Esophagus mucosa (tissue), 1 donor: ENCODE measurements around the gene LDAH. TPM values are rescaled to one million over a fixed set of nuclear protein-coding genes. Genes with fewer than 3 reads are reported as not detected.
"Not testable (repeated sequence)": the region's sequence is repeated elsewhere in the genome, so short reads cannot be mapped to it uniquely, and the experiment has no call there.

Source experiments
- ATAC-seq: fragments of 200-7000 bp; cut with Tn5 transposase; one replicate; pipeline ENCODE4 v1.9.1; 2020
- total RNA-seq: library from RNA; stranded (reverse); gene quantifications from one replicate; pipeline ENCODE4 v1.2.4, GENCODE V29; 2023
- donor health status: DM: yes; HTN: yes; CAD: no.

Gene LDAH
- total RNA-seq, 1 donor from 2014 or later = 10.8 TPM

- no peak for ATAC-seq
These were observed 105.3 kb downstream of the LDAH start for GRCh38 chr2:20717641-20718040.

DNA sequence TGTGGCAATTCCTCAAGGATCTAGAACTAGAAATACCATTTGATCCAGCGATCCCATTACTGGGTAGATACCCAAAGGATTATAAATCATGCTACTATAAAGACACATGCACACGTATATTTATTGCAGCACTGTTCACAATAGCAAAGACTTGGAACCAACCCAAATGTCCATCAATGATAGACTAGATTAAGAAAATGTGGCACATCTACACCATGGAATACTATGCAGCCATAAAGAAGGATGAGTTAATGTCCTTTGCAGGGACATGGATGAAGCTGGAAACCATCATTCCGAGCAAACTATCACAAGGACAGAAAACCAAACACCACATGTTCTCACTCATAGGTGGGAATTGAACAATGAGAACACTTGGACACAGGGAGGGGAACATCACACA is 106.7 kb downstream of the LDAH start:
- not testable (repeated sequence) for ATAC-seq

- not testable (repeated sequence) for ATAC-seq
These were observed 108.5 kb downstream of the LDAH start for GRCh38 chr2:20714412-20714811.

DNA sequence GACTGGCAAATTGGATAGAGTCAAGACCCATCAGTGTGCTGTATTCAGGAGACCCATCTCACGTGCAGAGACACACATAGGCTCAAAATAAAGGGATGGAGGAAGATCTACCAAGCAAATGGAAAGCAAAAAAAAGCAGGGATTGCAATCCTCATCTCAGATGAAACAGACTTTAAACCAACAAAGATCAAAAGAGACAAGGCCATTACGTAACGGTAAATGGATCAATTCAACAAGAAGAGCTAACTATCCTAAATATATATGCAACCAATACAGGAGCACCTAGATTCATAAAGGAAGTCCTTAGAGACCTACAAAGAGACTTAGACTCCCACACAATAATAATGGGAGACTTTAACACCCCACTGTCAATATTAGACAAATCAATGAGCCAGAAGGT is 109.3 kb downstream of the LDAH start:
- not testable (repeated sequence) for ATAC-seq

DNA sequence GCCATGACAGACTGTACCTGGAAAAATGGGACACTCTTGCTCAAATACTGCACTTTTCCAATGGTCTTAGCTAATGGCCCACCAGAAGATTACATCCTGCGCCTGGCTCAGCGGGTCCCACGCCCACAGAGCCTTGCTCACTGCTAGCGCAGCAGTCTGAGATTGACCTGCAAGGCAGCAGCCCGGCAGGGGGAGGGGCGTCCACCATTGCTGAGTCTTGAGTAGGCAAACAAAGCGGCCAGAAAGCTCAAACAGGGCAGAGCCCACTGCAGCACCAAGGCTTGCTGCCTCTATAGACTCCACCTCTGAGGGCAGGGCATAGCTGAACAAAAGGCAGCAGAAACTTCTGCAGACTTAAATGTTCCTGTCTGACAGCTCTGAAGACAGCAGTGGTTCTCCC is 111.3 kb downstream of the LDAH start:
- not testable (repeated sequence) for ATAC-seq

GRCh38 chr2:20707601-20708000 is 115.3 kb downstream of the LDAH start:
- ATAC-seq = no peak

DNA sequence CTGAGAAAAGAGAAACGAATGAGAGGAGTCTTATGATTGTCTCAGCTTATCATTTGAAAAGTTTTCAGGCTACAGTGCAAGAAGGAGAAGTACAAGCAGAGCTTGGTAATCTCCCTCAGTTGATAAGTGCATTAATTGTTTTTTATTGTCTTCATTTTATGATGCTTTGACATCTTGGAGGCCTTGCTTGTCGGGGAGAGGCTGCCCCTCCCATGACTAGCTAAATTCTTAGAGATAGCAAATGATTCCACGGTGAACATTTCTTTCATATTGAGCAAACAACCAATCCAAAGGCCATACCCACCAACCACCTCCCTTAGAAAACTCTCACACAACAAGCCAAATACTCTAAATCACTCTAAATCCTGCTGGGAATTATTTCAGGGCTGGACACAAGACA is 116.1 kb downstream of the LDAH start:
- ATAC-seq = no peak

DNA sequence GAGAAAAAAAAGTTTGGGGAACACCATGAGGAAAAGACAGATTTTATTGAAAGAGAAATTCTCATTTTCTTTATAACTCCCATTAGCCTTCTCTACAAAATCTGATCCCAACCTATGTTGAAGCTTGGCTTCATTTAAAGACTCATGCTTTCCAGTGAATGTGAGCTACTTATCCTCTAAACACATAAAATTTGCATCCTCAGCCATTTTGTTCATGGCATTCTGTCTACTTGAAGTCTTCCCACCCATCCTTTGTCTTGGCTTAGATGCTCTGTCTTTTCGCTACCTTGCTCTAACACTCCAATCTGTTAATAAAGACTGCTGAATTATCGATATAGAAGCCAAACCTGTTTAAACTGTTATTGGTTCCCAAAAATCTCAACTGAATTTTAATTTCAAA is 116.7 kb downstream of the LDAH start:
- ATAC-seq = no peak

DNA sequence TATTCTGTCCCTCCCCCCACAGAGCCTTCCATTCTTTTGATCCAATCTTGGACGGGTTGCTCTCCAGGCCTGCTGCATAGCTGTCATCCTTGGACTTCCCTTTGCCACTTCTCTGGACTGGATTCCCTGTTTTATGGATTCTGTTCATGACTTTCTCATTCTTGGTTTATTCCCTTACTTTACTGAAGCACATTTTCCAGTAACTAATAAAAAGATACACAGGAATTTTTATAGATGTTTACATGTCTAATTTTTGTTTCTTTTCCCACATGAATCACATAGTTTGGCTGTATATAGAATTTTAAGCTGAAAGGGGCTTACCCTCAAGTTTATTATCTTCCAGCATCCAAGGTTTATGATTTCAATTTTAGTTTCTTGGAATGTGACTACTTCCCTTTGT is 118.0 kb downstream of the LDAH start:
- no peak for ATAC-seq

DNA sequence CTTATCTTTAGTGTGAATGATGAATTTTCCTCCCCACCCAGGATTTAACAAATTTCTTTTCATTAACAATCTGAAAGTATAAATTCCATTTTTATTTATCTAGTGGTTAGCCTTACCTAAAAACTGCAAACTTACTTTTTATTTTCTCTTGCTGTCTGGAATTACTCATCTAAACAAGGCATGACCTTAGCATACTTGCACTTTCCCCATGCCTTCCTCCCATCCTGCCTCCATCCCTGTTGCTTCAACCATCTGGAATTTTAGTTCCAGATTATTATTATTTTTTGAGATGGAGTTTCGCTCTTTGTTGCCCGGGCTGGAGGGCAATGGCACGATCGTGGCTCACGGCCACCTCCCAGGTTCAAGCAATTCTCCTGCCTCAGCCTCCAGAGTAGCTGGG is 120.3 kb downstream of the LDAH start:
- ATAC-seq = no peak

DNA sequence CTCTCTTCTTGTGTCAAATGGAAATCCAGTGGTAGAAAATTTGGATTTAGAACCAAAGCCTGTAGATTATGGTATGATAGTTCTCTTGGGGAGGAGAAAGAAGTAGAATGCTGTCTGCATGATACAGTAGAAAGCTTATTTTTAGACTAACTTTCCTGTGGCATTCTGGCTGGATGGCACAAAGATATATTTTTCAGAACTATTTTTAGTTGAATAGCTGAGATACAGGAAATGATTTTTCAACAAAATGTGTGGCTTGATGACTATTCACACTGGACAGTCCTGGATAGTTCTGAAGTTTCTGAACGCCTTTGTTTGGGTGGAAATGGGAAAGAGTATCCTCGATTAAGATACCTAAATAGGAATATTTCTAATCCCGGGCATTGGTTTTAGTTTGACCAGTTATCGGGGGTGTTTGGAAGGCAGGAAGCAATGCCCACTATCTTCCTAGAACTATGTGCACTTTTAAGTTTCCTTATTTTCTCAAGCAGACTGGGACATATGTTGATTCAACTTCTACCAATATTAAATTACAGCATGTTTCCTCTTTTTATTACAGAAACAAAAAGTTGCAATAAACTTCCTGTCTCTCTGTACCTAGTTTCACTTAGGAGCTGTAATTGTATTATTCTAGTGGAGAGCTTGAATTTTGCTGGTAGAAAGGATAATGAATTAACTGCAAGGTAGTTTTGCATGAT is 123.8 kb downstream of the LDAH start:
- ATAC-seq = no peak

- ATAC-seq = no peak
These were observed 125.5 kb downstream of the LDAH start for GRCh38 chr2:20697322-20697934.

GRCh38 chr2:20696366-20696765 is 126.5 kb downstream of the LDAH start:
- ATAC-seq = no peak

DNA sequence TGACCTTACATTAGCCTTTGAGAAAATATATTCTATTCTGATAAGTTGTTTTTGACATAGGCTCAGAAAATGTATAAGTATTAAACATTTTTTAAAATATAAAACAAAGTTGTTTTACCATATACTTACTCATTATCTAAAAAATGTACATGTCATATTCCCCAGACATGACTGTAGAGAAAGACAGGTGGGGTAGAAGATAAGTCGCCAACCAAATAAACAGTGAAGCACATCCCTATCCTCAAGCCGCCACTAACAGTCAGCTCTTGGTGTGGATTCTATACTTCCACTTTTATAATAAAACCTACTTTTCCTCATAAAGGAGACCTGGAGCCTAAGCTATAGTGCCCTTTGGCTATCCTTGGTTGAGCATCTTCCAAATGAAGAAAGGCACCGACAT is 129.6 kb downstream of the LDAH start:
- no peak for ATAC-seq

- no peak for ATAC-seq
These were observed 130.8 kb downstream of the LDAH start for GRCh38 chr2:20692081-20692480.

DNA sequence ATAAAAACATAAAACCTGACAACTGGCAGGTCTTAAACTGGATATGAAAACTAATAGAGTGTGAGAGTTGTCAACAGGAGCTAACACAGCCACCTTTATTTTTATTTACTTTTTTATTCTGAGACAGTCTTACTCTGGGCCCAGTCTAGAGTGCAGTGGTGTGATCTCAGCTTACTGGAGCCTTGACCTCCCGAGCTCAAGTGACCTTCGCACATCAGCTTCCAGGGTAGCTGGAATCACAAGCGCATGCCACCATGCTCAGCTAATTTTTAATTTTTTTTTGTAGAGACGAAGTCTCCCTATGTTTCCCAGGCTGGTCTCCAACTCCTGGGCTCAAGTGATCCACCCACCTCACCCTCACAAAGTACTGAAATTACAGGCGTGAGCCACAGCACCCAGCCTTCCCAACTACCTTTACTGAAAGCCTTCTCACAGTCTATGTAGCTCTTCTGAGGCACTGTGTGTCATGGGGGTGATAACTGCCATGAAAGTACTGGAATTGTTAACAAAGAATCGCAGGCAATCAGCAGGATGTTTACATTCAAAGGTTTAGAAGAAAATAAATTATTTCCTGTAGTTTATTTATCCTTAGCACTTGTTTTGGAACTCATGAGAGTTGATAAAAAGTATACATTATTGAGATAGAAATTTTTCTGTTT is 131.7 kb downstream of the LDAH start:
- ATAC-seq = no peak

GRCh38 chr2:20689428-20690264 is 133.3 kb downstream of the LDAH start:
- no peak for ATAC-seq

DNA sequence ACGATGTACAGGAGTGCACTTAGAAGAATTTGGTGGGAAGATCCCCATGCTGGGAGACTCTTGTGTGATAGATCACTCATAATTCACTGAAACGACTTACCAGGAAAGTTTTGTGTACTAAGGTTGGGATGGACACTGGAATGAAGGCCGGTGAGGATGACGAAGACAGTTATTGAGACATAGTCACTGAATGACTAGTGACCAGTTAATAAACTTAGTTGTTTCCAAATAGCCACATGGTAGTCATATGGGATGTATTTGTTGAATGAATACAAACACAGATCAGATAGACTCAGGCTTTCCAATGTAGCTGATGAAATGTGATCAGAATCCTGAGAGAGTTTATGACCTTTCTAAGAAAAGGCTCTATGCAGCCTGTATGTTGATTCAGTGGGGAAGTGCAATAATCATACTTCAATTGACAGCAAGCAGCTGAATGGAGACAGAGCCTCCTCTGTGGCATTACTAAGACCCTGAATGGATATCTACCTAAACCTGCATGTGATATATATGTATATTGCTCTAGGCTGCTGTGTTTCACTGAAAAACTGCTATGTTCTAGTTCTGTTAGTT is 135.6 kb downstream of the LDAH start:
- no peak for ATAC-seq

DNA sequence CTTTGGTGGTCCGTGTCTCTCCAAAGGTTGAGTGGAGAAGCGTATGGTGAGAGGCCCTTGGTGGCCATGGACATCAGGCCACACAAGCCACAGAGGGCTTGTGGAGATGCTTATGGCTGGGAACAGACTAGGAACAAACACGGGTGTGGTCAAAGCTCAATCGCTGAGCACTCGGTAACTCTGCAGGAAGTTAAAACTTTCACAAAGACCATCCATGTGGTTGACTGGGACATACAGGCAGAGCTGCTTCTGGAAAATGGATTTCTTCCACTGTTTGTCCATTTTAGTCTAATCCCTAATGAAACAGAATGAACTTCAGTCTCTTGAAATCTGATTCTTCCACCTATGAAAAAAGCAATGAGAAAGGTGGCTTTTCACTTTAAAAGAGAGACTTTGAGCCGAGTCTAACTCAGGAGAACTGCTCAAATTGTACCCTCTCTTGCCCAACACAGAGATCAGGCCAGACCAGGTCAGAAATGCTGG is 138.3 kb downstream of the LDAH start:
- no peak for ATAC-seq

GRCh38 chr2:20682167-20682920 is 140.6 kb downstream of the LDAH start:
- ATAC-seq = no peak

- ATAC-seq = no peak
These were observed 142.0 kb downstream of the LDAH start for GRCh38 chr2:20680744-20681375.
